GM19452 (cell line): ENCODE measurements around the gene FOXP1.

Source experiments
- ATAC-seq: cut with Tn5 transposase; IDR thresholded peaks from one replicate; pipeline ENCODE4 v1.9.1; 2021; ENCODE audit not compliant: unreplicated experiment

Gene FOXP1

DNA sequence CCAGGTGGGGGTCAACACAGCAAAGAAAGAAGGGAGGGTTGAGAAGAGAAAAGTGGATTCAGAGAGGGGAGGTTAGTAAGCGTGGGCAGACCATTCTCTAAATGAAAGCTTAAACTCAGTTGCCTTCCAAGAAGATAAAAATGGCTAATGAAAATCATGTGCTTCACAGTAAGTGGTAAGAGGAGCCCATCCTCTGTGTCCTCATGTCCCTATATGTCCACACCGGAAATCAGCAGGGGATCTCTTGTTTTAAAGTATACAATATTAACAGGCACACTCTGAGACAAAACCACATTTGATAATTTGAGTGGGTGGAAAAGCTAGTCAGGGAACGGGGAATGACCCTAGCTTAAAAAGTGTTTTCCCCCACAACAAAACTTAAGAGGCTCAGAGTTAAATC, 4.4 kb upstream of the FOXP1 start:
- no peak for ATAC-seq

GRCh38 chr3:71586810-71587242, 3.3 kb upstream of the FOXP1 start:
- ATAC-seq, result no peak

DNA sequence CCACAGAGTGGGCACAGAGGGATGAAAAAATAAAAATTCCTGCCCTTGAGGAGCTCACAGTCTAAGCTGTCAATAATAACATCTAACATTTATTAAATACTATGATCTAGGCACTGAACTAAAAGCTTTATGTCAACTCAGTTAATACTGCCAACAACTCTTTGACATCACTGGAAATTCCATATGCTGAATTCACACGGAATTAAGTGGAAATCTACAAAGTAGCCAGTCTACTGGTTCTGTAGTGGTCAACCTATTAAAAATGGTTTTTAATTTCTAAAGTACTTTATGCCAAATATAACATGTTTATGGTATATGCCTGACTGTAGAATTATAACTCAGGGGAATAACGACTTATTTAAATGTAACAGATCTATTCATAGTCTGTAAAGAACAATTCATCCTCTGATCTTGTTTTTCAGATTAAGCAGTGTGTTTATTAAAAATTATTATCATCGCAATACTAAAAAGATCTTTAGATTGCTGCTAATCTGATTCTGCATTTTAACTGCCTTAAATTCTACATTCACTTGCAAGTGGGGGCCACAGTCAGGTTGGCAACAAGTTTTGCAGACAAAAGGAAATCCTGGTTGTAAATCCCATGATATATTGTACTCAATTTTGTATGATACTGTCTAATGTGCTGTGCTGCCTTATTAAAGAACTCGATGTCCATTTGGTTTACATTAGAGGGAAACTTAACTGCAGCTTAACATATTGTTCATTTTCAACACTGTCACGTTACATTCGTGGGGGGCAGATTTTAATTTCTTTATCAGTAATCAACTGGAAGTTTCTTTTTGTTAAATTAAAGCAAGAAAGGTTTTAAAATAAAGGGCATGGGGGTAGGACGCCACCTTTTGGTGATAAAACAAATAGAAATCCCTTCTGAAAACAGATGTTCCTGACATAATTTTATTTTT, 2.6 kb upstream of the FOXP1 start:
- no peak for ATAC-seq

DNA sequence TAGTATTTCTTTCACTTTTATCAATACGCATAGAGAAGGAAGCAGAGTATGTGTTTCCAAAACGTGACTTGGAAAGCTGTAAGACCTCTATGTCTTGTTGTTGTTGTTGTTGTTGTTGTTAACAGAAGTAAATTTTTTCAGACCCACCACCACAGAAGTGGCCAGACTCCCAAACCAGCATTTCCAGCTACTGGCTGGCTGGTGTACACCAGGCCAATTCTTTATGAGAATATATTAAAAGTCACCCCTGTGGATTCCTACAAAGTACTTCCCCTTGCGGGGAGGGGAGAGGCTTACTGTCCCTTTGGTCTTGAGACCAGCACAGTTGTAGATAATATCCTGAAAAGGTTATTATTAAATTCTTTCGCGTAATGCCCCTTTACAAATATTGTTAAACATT, 1.6 kb upstream of the FOXP1 start:
- no peak for ATAC-seq

- no peak for ATAC-seq
Observed at GRCh38 chr3:71584394-71585011, 975 bp upstream of the FOXP1 start.

GRCh38 chr3:71582612-71583565, 639 bp downstream of the FOXP1 start:
- no peak for ATAC-seq

GRCh38 chr3:71582036-71582611, 1.4 kb downstream of the FOXP1 start:
- ATAC-seq, result no peak

- ATAC-seq, result no peak
Observed at GRCh38 chr3:71581457-71582035, 2.0 kb downstream of the FOXP1 start.

GRCh38 chr3:71580636-71581456, 2.7 kb downstream of the FOXP1 start:
- ATAC-seq, result no peak

DNA sequence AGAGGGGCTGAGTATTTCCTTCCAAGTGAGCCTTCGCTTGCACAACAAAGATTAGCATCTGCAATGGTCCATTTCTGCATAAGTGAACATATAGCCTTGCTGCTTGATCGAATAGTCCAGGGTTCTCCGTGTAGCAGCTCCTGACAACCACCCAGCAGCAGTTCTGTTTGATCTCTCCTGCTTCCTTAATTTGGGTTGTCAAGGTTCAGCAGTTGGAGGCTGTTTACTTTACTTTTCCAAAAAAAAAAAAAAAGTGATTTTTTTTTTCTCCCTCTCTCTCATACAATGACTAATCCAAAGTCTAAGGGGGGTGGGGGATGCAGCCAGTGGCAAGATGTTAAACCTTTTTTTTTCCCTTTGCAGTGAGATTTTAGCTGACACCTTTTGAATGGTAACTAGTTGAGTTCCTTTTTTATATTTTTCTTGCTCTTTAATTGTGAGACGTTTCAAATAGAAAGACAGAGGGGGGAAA, 3.6 kb downstream of the FOXP1 start:
- ATAC-seq, result no peak

DNA sequence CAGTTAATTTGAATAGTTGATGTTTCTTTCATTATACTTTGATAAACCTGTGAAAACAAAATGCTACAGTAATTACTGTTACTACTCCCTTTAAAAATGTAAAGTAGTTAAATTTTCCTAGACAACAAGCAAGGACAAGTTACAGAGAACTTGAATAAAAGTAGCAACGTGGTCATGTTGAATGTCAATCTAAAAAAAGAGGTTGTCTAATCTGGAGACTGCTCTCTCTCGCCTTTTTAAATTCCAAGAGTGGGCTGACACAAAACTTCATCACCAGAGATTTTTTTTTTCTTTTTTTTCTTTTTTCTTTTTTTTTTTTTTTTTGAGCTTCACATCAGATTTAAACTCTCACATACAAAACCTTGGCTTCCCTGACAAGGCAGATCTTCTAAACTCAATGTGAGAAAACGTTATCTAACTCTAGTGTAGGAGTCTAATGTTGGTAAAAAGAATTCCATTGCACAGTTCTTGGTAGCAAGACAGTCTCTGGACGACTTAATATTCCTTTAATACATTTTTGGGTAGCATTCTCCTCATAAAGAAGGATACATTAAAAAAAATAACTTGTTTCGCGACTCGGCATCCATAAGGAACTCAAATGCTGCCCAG, 4.1 kb downstream of the FOXP1 start:
- no peak for ATAC-seq

DNA sequence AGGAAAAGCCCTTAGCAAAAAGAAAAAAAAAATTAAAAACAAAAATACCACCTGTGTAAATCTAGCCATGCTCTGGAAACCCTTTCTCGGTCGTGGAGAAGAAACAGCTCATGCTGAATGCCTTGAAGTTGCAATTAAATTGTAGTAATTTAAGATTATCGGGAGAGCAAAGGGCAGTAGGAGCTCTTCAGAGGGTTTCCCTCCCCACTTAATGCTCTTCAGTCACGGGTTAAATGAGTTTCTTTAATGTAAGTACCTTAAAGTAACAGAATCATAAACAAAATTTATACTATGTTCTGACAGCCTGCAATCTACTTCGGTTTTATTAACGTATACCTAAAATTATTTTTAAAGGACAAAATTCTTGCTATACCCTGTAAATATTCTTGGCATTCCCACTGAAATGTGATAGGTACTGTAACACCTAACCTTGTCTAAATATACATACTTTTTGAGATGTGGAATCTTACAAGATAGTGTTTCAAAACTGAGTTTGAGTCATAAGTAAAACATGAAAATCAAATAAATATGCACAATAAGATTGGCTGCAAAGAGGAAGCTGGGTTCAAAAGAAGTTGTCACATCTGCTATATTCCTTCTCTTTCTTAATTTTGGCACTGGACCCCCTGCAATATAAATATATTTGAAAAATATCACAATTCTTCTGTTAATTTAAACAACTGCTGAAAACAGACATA, 5.3 kb downstream of the FOXP1 start:
- no peak for ATAC-seq

DNA sequence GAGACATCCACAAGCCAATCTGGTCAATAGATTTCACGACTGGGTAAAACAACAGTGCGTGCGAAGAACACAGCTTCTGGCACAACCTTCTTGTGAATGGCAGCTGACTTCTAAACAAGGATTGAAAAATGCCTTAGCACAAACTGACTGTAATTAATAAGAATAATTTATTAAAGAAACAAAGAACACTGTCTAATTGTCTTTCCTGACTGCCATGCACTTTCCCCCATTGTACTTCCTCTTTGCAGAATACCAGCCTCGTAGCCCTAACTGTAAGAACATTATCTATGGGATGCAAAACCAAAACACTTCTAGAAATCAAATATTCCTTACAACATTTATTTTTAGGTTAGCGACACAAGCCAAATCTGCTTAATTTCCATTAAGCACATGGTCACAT, 6.5 kb downstream of the FOXP1 start:
- ATAC-seq, result no peak

GRCh38 chr3:71575433-71575832, 8.1 kb downstream of the FOXP1 start:
- ATAC-seq, result no peak

GRCh38 chr3:71573181-71573580, 10.3 kb downstream of the FOXP1 start:
- ATAC-seq, result no peak

GRCh38 chr3:71570546-71570945, 13.0 kb downstream of the FOXP1 start:
- ATAC-seq, result no peak

- no peak for ATAC-seq
Observed at GRCh38 chr3:71568207-71568606, 15.3 kb downstream of the FOXP1 start.

DNA sequence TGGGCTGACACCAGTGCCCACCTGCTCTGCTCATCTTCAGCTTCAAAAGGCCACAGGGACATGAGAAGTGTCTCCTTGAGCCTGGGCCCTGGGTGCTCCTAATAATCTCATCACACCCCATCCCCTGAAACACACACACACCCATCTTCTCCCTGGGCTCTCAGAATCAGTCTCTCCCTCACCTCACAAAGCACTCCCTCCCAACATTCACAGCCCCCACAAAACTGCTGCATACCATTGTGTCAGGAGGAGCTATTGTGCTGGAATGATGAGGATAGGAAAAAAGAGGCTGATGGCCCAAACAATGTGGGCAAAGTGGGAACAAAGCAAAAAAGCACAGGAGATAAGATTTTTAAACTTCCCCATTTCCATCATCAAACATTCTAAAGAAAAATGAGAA, 16.8 kb downstream of the FOXP1 start:
- ATAC-seq, result no peak

DNA sequence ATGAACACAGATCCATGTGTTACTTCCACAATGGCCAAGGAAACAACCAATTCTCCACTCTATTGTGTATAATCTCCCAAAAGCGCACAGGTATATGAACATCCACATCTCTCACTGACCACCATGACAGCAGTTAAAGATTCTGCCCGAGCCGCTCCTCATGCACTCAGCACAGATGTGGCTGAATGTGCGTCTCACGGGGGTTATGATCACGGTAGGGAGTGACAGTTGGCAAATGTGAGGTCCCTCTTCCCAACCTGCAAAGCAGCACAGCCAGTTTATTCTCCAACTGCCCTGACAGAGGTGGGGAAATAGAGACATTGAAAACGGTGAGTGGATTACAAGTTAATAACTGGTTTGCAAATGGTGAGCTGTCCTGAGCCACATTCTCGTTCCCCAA, 17.6 kb downstream of the FOXP1 start:
- no peak for ATAC-seq
